Left lung (tissue), 10 donors: ENCODE measurements around the gene EXD1. TPM values are rescaled to one million over a fixed set of nuclear protein-coding genes. Genes with fewer than 3 reads are reported as not detected.
A peak's percentile ranks its signal among the peaks of the same experiment; 100 is the strongest.
"Not testable (repeated sequence)": the region's sequence is repeated elsewhere in the genome, so short reads cannot be mapped to it uniquely, and the experiment has no call there.

Experiments used
- ATAC-seq: fragments of 200-7000 bp; cut with Tn5 transposase; one replicate; pipeline ENCODE4 v1.9.1; 2020; ENCODE audit warnings: moderate library complexity
- DNase-seq, 4 donors: peaks; one replicate each; pipeline ENCODE4 v3.0.0-alpha.2; 2013 to 2020
- H3K27ac ChIP-seq, 2 donors: fragments of 200-600 bp; sonication (generic) in 1 of 2; one replicate each; pipeline versions ENCODE4 v1.5.0 to v1.8.0; 2020 to 2021
- H3K27me3 ChIP-seq, 2 donors: fragments of 200-600 bp; sonication (generic) in 1 of 2; one replicate each; pipeline versions ENCODE4 v1.5.0 to v1.8.0; 2020 to 2021
- H3K36me3 ChIP-seq, 2 donors: fragments of 200-600 bp; sonication (generic) in 1 of 2; one replicate each; pipeline versions ENCODE4 v1.5.0 to v1.8.0; 2020 to 2021
- H3K4me1 ChIP-seq, 2 donors: fragments of 200-600 bp; one replicate each; pipeline ENCODE4 v1.8.0; 2021
- H3K4me3 ChIP-seq, 2 donors: fragments of 200-600 bp; sonication (generic) in 1 of 2; one replicate each; pipeline versions ENCODE4 v1.5.0 to v1.8.0; 2020 to 2021; ENCODE audit warnings: mild to moderate bottlenecking in 1 of 2
- H3K9me3 ChIP-seq, 2 donors: fragments of 200-600 bp; sonication (generic) in 1 of 2; one replicate each; pipeline versions ENCODE4 v1.5.0 to v1.8.0; 2020 to 2021
- intact Hi-C, 2 donors: fragments of 100-400 bp; cut with DNase I; formaldehyde crosslinking; loops; one replicate each; pipeline versions ENCODE4 v1.11.2 to v1.14.2; 2022
- polyA plus RNA-seq, 6 donors: library from polyadenylated mRNA; unstranded; fragments of 120-200 nt; gene quantifications; one replicate each; pipeline ENCODE4 v1.2.1, GENCODE V29; 2013; ENCODE audit not compliant: insufficient read length in 6 of 6
- total RNA-seq, 2 donors: library from RNA; stranded (reverse); fragmentation: NEBNext Ultra II Directional; extraction: Animal tissue kit (Norgen Biotek cat#: 25700); gene quantifications; one replicate each; pipeline ENCODE4 v1.2.1, GENCODE V29; 2021
- TF ChIP-seq, protein P1 (sequence below), 2 donors: fragments of 200-600 bp; sonication (generic) in 1 of 2; IDR thresholded peaks; one replicate each; pipeline versions ENCODE4 v1.5.0 to v1.8.0; 2021; ENCODE audit warnings: antibody characterized with exemption in 2 of 2
- donor health status: DM: no; HTN: yes; CAD: no.
- donor health status: DM: no; HTN: no; CAD: no.

EXD1 gene
- total and polyA plus RNA-seq, 8 donors, result 0.06 TPM; not detected in 7

DNA sequence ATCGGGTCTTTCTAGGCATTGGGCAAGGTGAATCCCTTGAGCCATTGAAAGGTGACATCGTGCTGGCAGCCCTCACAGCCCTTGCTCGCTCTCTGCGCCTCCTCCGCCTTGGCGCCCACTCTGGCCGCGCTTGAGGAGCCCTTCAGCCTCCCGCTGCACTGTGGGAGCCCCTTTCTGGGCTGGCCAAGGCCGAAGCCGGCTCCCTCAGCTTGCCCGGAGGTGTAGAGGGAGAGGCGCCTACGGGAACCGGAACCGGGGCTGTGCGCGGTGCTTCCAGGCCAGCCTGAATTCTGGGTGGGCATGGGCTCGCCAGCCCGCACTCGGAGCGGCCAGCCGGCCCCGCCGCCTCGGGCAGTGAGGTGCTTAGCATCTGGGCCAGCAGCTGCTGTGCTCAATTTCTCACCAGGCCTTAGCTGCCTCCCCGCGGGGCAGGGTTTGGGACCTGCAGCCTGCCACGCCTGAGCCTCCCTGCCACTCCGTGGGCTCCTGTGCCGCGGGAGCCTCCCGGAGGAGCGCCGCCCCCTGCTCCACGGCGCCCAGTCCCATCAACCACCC is 79.0 kb downstream of the EXD1 start:
- DNase-seq, result peak in 1 of 4 donors; percentile 66
- intact Hi-C loops, result no loop called here
- Histone ChIP-seq H3K4me1 (no peaks in the 10 kb centered on the region), H3K27me3 (no peaks in the 10 kb centered on the region), H3K4me3 (no peak overlapping the region), H3K36me3 (no peaks in the 10 kb centered on the region), H3K27ac (no peak overlapping the region), H3K9me3 (no peaks in the 10 kb centered on the region)
- ATAC-seq, result no peak
- TF ChIP-seq, protein P1, sequence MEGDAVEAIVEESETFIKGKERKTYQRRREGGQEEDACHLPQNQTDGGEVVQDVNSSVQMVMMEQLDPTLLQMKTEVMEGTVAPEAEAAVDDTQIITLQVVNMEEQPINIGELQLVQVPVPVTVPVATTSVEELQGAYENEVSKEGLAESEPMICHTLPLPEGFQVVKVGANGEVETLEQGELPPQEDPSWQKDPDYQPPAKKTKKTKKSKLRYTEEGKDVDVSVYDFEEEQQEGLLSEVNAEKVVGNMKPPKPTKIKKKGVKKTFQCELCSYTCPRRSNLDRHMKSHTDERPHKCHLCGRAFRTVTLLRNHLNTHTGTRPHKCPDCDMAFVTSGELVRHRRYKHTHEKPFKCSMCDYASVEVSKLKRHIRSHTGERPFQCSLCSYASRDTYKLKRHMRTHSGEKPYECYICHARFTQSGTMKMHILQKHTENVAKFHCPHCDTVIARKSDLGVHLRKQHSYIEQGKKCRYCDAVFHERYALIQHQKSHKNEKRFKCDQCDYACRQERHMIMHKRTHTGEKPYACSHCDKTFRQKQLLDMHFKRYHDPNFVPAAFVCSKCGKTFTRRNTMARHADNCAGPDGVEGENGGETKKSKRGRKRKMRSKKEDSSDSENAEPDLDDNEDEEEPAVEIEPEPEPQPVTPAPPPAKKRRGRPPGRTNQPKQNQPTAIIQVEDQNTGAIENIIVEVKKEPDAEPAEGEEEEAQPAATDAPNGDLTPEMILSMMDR (IDR thresholded peaks at IDR 0.05), result no peak

DNA sequence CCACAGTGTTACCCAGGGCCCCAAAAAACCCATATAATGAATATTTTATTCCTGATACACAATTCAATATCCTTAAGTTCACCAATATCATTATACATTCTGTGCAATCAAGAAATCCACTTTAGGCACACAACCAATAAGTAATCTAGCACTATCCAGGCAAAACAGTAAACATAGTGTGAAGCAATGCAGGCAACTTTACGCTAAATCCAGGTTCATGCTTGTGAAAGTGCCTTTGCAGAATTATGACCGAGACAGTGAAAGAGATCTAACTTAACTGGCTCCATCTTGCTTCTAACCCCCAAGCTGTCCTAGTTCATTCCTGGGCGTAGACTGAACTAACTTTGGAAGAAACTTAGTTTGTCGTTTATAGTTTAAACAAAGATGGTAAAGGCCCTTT is 80.3 kb downstream of the EXD1 start:
- TF ChIP-seq, protein P1 (IDR thresholded peaks at IDR 0.05), result no peak
- H3K27me3 ChIP-seq, result no peaks in the 10 kb centered on the region

GRCh38 chr15:41148065-41148464 is 82.5 kb downstream of the EXD1 start:
- TF ChIP-seq, protein P1 (IDR thresholded peaks at IDR 0.05), result no peak
- Histone ChIP-seq H3K27me3 (no peaks in the 10 kb centered on the region), H3K27ac (no peak overlapping the region), H3K36me3 (no peaks in the 10 kb centered on the region), H3K4me3 (no peak overlapping the region), H3K4me1 (no peaks in the 10 kb centered on the region), H3K9me3 (no peaks in the 10 kb centered on the region)
- DNase-seq (no peak), ATAC-seq (no peak)
- intact Hi-C loops, result no loop called here

More for the DNA sequence above, 80.3 kb downstream of the EXD1 start:
- ATAC-seq, result no peak
- H3K4me1 ChIP-seq, result no peaks in the 10 kb centered on the region
- DNase-seq, result no peak
- H3K9me3 ChIP-seq, result no peaks in the 10 kb centered on the region
- H3K36me3 ChIP-seq, result no peaks in the 10 kb centered on the region
- H3K27ac ChIP-seq, result no peak overlapping the region
- H3K4me3 ChIP-seq, result no peak overlapping the region
- intact Hi-C loops, result no loop called here

DNA sequence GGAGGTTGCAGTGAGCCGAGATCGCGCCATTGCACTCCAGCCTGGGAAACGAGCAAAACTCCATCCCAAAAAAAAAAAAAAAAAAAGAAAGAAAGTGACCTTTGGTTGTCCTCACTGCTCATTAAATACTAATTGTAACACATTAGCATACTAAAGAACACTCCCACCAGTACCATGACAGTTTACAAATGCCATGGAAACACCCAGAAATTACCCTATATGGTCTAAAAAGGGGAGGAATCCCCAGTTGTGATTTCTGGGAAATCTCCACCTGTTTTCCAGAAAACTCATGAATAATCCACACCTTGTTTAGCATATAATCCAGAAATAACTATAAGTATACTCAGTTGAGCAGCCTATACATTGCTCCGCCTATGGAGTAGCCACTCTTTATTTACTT is 90.9 kb downstream of the EXD1 start:
- Histone ChIP-seq H3K9me3 (no peaks in the 10 kb centered on the region), H3K4me3 (no peak overlapping the region), H3K27me3 (no peaks in the 10 kb centered on the region), H3K36me3 (no peaks in the 10 kb centered on the region), H3K4me1 (no peaks in the 10 kb centered on the region), H3K27ac (no peak overlapping the region)
- TF ChIP-seq, protein P1 (IDR thresholded peaks at IDR 0.05), result no peak
- no peak for DNase-seq
- intact Hi-C loops, result no loop called here
- no peak for ATAC-seq

- H3K27ac ChIP-seq, H3K27me3 ChIP-seq, H3K4me1 ChIP-seq, intact Hi-C loops, H3K36me3 ChIP-seq, DNase-seq, H3K4me3 ChIP-seq, H3K9me3 ChIP-seq: not testable (repeated sequence)
- ATAC-seq, result peak; percentile 21
Measured at GRCh38 chr15:41139112-41139511, 91.4 kb downstream of the EXD1 start.

DNA sequence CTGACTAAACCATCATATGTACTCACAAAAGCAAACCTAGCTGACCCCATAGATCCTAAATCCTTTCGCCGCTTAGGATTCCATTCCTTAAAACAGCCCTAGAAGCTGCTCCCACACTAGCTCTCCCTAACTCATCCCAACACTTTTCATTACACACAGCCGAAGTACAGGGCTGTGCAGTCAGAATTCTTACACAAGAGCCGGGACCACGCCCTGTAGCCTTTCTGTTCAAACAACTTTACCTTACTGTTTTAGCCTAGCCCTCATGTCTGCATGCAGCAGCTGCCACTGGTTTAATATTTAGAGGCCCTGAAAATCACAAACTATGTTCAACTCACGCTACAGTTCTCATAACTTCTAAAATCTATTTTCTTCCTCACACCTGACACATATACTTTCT is 95.0 kb downstream of the EXD1 start:
- H3K4me1 ChIP-seq, H3K27me3 ChIP-seq, ATAC-seq, H3K27ac ChIP-seq, H3K4me3 ChIP-seq, H3K9me3 ChIP-seq, intact Hi-C loops, H3K36me3 ChIP-seq, DNase-seq: not testable (repeated sequence)
